ENCODE data around the gene SLC25A23.
A peak's percentile ranks its signal among the peaks of the same experiment; 100 is the strongest.

Gene SLC25A23

DNA sequence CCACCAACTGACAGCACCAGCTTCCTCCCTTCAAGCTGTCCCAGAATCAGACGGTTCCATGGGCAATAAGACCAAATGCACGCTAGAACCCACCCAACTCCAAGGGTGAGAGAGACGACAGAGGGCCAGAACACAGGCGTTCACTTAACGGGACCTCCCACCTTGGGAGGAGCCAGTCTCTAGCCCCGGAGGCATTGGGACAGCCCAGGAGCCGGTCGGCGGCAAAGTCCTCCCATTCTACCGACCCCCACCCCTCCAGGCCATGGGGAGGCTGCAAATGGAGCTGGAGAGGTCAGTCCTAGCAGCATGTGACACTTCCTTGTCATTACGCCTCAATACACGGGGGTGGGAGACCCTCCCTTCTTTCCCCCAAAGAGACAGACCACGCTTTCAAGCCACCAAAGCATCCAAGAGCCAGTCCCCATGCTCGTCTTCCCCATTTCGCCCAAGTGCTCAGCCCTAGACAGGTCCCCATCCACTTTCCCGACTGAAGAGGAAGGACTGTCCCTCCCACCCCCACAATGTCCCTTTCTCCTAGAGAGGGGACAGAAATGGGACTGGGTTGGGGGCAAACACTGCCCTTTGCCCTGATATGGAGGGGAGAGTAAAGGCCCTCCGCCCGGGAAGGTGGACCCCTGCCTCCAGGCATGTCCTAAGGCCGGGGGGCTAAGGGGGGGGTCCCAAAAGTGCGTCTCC is 35.9 kb downstream of the SLC25A23 start:
- Histone ChIP-seq H3K9me3 (replicated peaks in 1 of 2; ENCODE audit: control insufficient read depth in 2 of 2, insufficient read depth in 1 of 2, low read depth in 1 of 2, low read length in 2 of 2) (peaks cover 4 to 5% of the 10 kb centered on the region in 2 donors), H4K91ac (ENCODE audit: low read depth, low read length, poor library complexity) (no peak overlapping the region), H3K36me3 (replicated peaks in 1 of 2; ENCODE audit: control insufficient read depth in 2 of 2, insufficient read depth in 2 of 2, low read length in 2 of 2) (peaks cover 35 to 48% of the 10 kb centered on the region in 2 donors), H3K18ac (ENCODE audit: low read length) (peak overlapping the region; percentile 86), H2BK12ac (ENCODE audit: low read length) (no peak overlapping the region), H3K4me2 (ENCODE audit: insufficient read depth, low read length, poor library complexity, severe bottlenecking) (peak overlapping the region; percentile 82), H2BK5ac (ENCODE audit: low read length) (peak overlapping the region; percentile 11), H2AK5ac (ENCODE audit: low read depth, low read length) (peak overlapping the region; percentile 60), H4K8ac (ENCODE audit: low read depth, low read length) (no peak overlapping the region), H3K27ac (replicated peaks; ENCODE audit: low read length) (no peak overlapping the region), H3K9ac (ENCODE audit: low read depth, low read length, poor library complexity) (peak overlapping the region; percentile 92), H3K27me3 (ENCODE audit: control insufficient read depth in 3 of 3, insufficient read depth in 3 of 3, low read depth in 1 of 3, low read length in 3 of 3) (no peaks in the 10 kb centered on the region), H2BK120ac (ENCODE audit: low read depth, low read length) (no peak overlapping the region), H3K4ac (ENCODE audit: low read length) (no peak overlapping the region), H2AFZ (ENCODE audit: low read length) (no peak overlapping the region), H3K23ac (ENCODE audit: low read depth, low read length, poor library complexity) (peak overlapping the region; percentile 75), H3K4me1 (ENCODE audit: control insufficient read depth in 2 of 2, insufficient read depth in 1 of 2, low read depth in 1 of 2, low read length in 2 of 2) (peaks cover 9 to 13% of the 10 kb centered on the region in 2 donors), H3K14ac (ENCODE audit: low read length) (peak overlapping the region; percentile 75), H2BK15ac (ENCODE audit: low read length) (no peak overlapping the region), H3K79me1 (ENCODE audit: low read depth, low read length) (peaks cover 23% of the 10 kb centered on the region), H3K4me3 (ENCODE audit: low read length in 2 of 2) (peak overlapping the region; percentile 96 to 98)
- no CpG with 5 or more reads among the region's 20 CpGs for WGBS, 2 donors (ENCODE audit: extremely low coverage in 2 of 2, insufficient read length in 2 of 2, insufficient replicate concordance in 1 of 2)
- DNase-seq (ENCODE audit: low spot score) = no peak

DNA sequence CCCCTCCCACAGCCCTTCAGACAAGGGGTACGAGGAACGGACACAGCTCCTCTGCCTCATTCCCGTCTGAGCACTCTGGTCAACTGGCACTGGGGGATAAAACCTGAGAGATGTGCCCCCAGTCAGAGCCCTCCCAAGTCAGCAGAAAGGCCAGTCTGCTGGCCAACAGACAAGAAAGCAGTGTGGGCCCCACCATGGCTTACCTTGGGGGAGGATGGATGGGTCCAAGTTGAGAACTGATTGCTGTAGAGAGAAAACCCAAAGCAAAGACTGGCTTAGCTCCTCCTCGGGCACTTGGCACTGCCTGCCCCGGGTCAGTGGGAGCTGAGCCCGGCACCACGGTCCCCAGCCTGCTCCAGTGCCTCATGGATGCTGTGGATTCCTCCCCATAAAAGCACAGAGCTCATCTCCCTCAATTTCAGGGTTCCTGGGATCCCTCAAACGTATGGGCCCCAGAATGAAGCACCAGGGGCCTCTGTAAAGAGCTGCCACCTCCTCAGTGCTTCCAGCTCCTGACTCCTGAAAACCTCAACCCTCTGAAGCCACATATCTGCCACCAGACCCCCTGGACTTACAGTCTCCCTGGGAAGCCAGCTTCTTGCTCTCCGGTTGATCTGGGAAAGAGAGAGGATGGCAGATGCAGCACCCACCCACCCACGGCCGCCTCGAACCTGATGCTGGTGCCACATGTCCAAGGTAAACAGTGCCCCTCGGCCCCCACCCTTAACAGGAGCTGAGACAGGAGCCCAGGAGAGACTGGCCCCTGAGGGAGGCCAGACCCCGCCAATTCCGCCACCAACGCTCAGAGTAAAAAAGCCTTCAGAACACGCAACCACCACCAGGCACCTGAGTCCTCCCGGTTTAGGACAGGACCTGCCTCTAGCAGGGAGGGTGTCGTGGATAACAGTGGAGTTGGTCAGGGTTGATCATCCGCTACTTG is 38.2 kb downstream of the SLC25A23 start:
- peaks cover 57 to 71% of the 10 kb centered on the region in 2 donors for H3K36me3 ChIP-seq (replicated peaks in 1 of 2; ENCODE audit: control insufficient read depth in 2 of 2, insufficient read depth in 2 of 2, low read length in 2 of 2)
- H3K79me1 ChIP-seq (ENCODE audit: low read depth, low read length) = peaks cover 39% of the 10 kb centered on the region
- H3K23ac ChIP-seq (ENCODE audit: low read depth, low read length, poor library complexity) = peak overlapping the region; percentile 76
- H3K4ac ChIP-seq (ENCODE audit: low read length) = no peak overlapping the region
- no peak overlapping the region for H2AK5ac ChIP-seq (ENCODE audit: low read depth, low read length)
- H3K9ac ChIP-seq (ENCODE audit: low read depth, low read length, poor library complexity) = peak overlapping the region; percentile 68
- WGBS, 2 donors (ENCODE audit: extremely low coverage in 2 of 2, insufficient read length in 2 of 2, insufficient replicate concordance in 1 of 2) = no CpG with 5 or more reads among the region's 20 CpGs
- H3K4me2 ChIP-seq (ENCODE audit: insufficient read depth, low read length, poor library complexity, severe bottlenecking) = no peak overlapping the region
- H3K18ac ChIP-seq (ENCODE audit: low read length) = no peak overlapping the region
- no peak overlapping the region for H3K14ac ChIP-seq (ENCODE audit: low read length)
- H2BK12ac ChIP-seq (ENCODE audit: low read length) = no peak overlapping the region
- no peak overlapping the region for H4K8ac ChIP-seq (ENCODE audit: low read depth, low read length)
- H3K9me3 ChIP-seq (replicated peaks in 1 of 2; ENCODE audit: control insufficient read depth in 2 of 2, insufficient read depth in 1 of 2, low read depth in 1 of 2, low read length in 2 of 2) = peaks cover 4 to 5% of the 10 kb centered on the region in 2 donors
- no peak overlapping the region for H3K27ac ChIP-seq (replicated peaks; ENCODE audit: low read length)
- H3K4me3 ChIP-seq (ENCODE audit: low read length in 2 of 2) = no peak overlapping the region
- H4K91ac ChIP-seq (ENCODE audit: low read depth, low read length, poor library complexity) = no peak overlapping the region
- H3K4me1 ChIP-seq (ENCODE audit: control insufficient read depth in 2 of 2, insufficient read depth in 1 of 2, low read depth in 1 of 2, low read length in 2 of 2) = peaks cover 9 to 13% of the 10 kb centered on the region in 2 donors
- H2BK5ac ChIP-seq (ENCODE audit: low read length) = no peak overlapping the region
- H3K27me3 ChIP-seq (ENCODE audit: control insufficient read depth in 3 of 3, insufficient read depth in 3 of 3, low read depth in 1 of 3, low read length in 3 of 3) = no peaks in the 10 kb centered on the region
- no peak overlapping the region for H2BK15ac ChIP-seq (ENCODE audit: low read length)
- H2AFZ ChIP-seq (ENCODE audit: low read length) = no peak overlapping the region
- no peak overlapping the region for H2BK120ac ChIP-seq (ENCODE audit: low read depth, low read length)
- no peak for DNase-seq (ENCODE audit: low spot score)

DNA sequence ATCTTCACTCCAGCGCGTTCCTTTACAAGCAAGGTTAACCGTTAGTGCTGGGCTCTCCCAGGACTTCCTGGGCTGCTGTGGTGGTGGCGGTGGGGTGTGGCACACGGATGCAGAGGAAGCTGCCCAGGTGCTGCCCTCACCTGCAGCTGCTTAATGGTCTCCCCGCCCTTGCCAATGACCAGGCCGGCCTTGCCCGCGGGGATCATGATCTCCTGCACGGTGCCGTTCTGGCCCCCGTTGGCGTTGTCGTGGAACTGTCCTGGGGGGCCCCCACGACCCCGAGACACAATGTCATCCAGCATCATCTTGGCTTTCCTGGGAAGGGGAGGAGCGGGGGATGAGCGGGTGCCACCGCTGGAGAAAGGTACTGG is 41.0 kb downstream of the SLC25A23 start:
- Histone ChIP-seq H3K9me3 (replicated peaks in 1 of 2; ENCODE audit: control insufficient read depth in 2 of 2, insufficient read depth in 1 of 2, low read depth in 1 of 2, low read length in 2 of 2) (no peaks in the 10 kb centered on the region), H3K36me3 (replicated peaks in 1 of 2; ENCODE audit: control insufficient read depth in 2 of 2, insufficient read depth in 2 of 2, low read length in 2 of 2) (peaks cover 74 to 97% of the 10 kb centered on the region in 2 donors), H3K14ac (ENCODE audit: low read length) (no peak overlapping the region), H4K91ac (ENCODE audit: low read depth, low read length, poor library complexity) (no peak overlapping the region), H3K27ac (replicated peaks; ENCODE audit: low read length) (no peak overlapping the region), H3K23ac (ENCODE audit: low read depth, low read length, poor library complexity) (peak overlapping the region; percentile 81), H3K4me3 (ENCODE audit: low read length in 2 of 2) (no peak overlapping the region), H2AFZ (ENCODE audit: low read length) (no peak overlapping the region), H3K27me3 (ENCODE audit: control insufficient read depth in 3 of 3, insufficient read depth in 3 of 3, low read depth in 1 of 3, low read length in 3 of 3) (no peaks in the 10 kb centered on the region), H2BK15ac (ENCODE audit: low read length) (no peak overlapping the region), H2AK5ac (ENCODE audit: low read depth, low read length) (no peak overlapping the region), H3K4me1 (ENCODE audit: control insufficient read depth in 2 of 2, insufficient read depth in 1 of 2, low read depth in 1 of 2, low read length in 2 of 2) (peaks cover 5 to 9% of the 10 kb centered on the region in 2 donors), H3K4ac (ENCODE audit: low read length) (no peak overlapping the region), H2BK12ac (ENCODE audit: low read length) (no peak overlapping the region), H3K18ac (ENCODE audit: low read length) (no peak overlapping the region), H3K79me1 (ENCODE audit: low read depth, low read length) (peaks cover 49% of the 10 kb centered on the region), H2BK5ac (ENCODE audit: low read length) (peak overlapping the region; percentile 20), H3K9ac (ENCODE audit: low read depth, low read length, poor library complexity) (no peak overlapping the region), H2BK120ac (ENCODE audit: low read depth, low read length) (no peak overlapping the region), H4K8ac (ENCODE audit: low read depth, low read length) (no peak overlapping the region), H3K4me2 (ENCODE audit: insufficient read depth, low read length, poor library complexity, severe bottlenecking) (no peak overlapping the region)
- no peak for DNase-seq (ENCODE audit: low spot score)
- no CpG with 5 or more reads among the region's 19 CpGs for WGBS, 2 donors (ENCODE audit: extremely low coverage in 2 of 2, insufficient read length in 2 of 2, insufficient replicate concordance in 1 of 2)
